Chondrocyte (in vitro differentiated cells): ENCODE measurements around the gene SCAPER. TPM values are rescaled to one million over a fixed set of nuclear protein-coding genes. Genes with fewer than 3 reads are reported as not detected.

ENCODE experiments used
- DNase-seq: peaks from one replicate; pipeline ENCODE4 v3.0.0; 2021; ENCODE audit warnings: mixed read lengths, low spot score
- H3K27ac Mint-ChIP-seq: one replicate; pipeline ENCODE4 v1.8.0; 2021; ENCODE audit warnings: mild to moderate bottlenecking, moderate library complexity, mixed read lengths; ENCODE audit not compliant: unreplicated experiment
- H3K27me3 Mint-ChIP-seq: 2 replicates; pipeline ENCODE4 v1.8.0; 2021; ENCODE audit warnings: low read depth, mixed read lengths
- H3K36me3 Mint-ChIP-seq: 2 replicates; pipeline ENCODE4 v1.8.0; 2021; ENCODE audit warnings: low read depth, mixed read lengths
- H3K4me1 Mint-ChIP-seq: 2 replicates; pipeline ENCODE4 v1.8.0; 2021; ENCODE audit warnings: low read depth, mild to moderate bottlenecking, mixed read lengths
- H3K4me3 Mint-ChIP-seq: one replicate; pipeline ENCODE4 v1.8.0; 2021; ENCODE audit warnings: mild to moderate bottlenecking, moderate library complexity, mixed read lengths; ENCODE audit not compliant: unreplicated experiment
- H3K9me3 Mint-ChIP-seq: 2 replicates; pipeline ENCODE4 v1.8.0; 2021; ENCODE audit warnings: low read depth, mixed read lengths
- CTCF ChIP-seq: fragments of 200-600 bp; sonication (generic); IDR thresholded peaks from 2 replicates; pipeline ENCODE4 v1.5.0; 2021; ENCODE audit warnings: antibody characterized with exemption, mild to moderate bottlenecking, moderate library complexity
- total RNA-seq: library from RNA; stranded (reverse); gene quantifications from 3 replicates; pipeline ENCODE4 v1.2.1, GENCODE V29; 2021

SCAPER gene
- total RNA-seq, 1 donor from 2014 or later: 17.3 TPM

DNA sequence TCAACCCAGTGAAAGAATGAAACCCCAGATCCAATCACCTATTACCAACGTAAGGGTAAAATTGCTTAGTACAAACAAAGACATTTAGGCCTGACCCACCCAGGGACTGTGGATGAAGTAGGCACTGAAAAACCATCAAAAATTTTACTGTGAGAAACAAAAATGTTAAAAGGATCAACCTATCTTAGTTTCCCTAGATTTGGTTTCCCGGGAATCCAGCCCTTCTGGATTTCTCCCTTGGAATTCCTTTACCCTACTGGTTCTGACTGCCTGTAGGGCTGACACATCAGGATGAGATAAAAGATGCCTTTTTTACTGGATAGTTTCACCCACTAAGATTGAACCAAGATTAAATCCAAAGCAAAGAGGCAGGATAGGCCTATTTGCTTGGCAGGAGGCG, 102.7 kb downstream of the SCAPER start:
- H3K36me3 Mint-ChIP-seq: peaks cover 9% of the 10 kb centered on the region

GRCh38 chr15:76799760-76800159, 105.4 kb downstream of the SCAPER start:
- Mint-ChIP-seq H3K9me3 (no peaks in the 10 kb centered on the region), H3K36me3 (peaks cover 9% of the 10 kb centered on the region), H3K4me1 (no peaks in the 10 kb centered on the region), H3K27me3 (no peaks in the 10 kb centered on the region), H3K4me3 (no peak overlapping the region), H3K27ac (no peak overlapping the region)
- TF ChIP-seq CTCF: no peak
- no peak for DNase-seq

More for the DNA sequence above, 102.7 kb downstream of the SCAPER start:
- H3K9me3 Mint-ChIP-seq: no peaks in the 10 kb centered on the region
- H3K27me3 Mint-ChIP-seq: no peaks in the 10 kb centered on the region
- H3K4me1 Mint-ChIP-seq: peaks cover 4% of the 10 kb centered on the region
- H3K27ac Mint-ChIP-seq: no peak overlapping the region
- no peak for DNase-seq
- no peak overlapping the region for H3K4me3 Mint-ChIP-seq
- no peak for TF ChIP-seq CTCF

DNA sequence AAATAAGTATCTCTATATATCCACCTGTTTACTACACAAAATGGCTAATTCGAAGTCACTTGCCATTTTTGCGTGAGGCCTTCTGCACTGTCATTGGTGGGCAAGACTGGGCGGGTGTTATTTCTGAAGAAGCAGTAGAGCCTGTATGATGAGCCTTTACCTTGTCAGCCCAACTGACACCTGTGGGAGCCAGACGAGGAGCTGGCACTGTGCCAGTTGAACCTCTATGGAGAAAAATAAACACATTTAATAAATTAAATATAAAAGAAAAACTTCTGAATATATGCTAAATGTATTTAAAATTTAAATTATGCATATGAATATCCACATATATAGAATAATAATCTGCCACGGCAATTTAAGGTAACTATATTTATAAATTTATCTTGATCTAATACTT, 109.9 kb downstream of the SCAPER start:
- peaks cover 12% of the 10 kb centered on the region for H3K9me3 Mint-ChIP-seq
- no peak overlapping the region for H3K27ac Mint-ChIP-seq
- no peaks in the 10 kb centered on the region for H3K4me1 Mint-ChIP-seq
- no peak overlapping the region for H3K4me3 Mint-ChIP-seq
- DNase-seq: no peak
- no peak for TF ChIP-seq CTCF
- no peaks in the 10 kb centered on the region for H3K27me3 Mint-ChIP-seq
- peaks cover 19% of the 10 kb centered on the region for H3K36me3 Mint-ChIP-seq

DNA sequence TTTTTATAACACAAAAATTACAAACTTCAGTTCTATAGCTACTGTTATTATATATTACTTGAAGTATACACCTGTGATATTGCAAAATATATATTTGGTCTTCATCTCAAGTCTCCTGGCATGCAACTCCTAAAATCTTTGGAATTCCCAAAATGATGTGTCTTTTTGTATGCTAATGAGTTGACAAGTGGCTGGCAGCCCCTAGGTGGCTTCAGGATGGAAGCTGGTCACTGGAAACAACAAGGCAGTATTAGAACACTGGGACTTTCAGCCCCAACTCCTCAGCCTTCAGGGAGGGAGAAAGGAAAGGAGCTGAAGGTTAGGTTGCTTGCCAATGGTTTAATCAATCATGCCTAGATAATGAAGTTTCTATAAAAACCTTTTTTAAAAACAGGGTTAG, 112.0 kb downstream of the SCAPER start:
- no peaks in the 10 kb centered on the region for H3K27me3 Mint-ChIP-seq
- peaks cover 17% of the 10 kb centered on the region for H3K36me3 Mint-ChIP-seq
- no peak for TF ChIP-seq CTCF
- no peak overlapping the region for H3K4me3 Mint-ChIP-seq
- peaks cover 12% of the 10 kb centered on the region for H3K9me3 Mint-ChIP-seq
- H3K4me1 Mint-ChIP-seq: no peaks in the 10 kb centered on the region
- no peak for DNase-seq
- no peak overlapping the region for H3K27ac Mint-ChIP-seq

GRCh38 chr15:76791511-76791910, 113.6 kb downstream of the SCAPER start:
- peaks cover 15% of the 10 kb centered on the region for H3K36me3 Mint-ChIP-seq
- no peak for TF ChIP-seq CTCF
- H3K27ac Mint-ChIP-seq: no peak overlapping the region
- no peaks in the 10 kb centered on the region for H3K27me3 Mint-ChIP-seq
- H3K9me3 Mint-ChIP-seq: peaks cover 12% of the 10 kb centered on the region
- H3K4me3 Mint-ChIP-seq: no peak overlapping the region
- DNase-seq: no peak
- H3K4me1 Mint-ChIP-seq: peaks cover 9% of the 10 kb centered on the region
